GM13976 (cell line): ENCODE results near the gene KIAA0232.

Experiments
- DNase-seq: peaks from one replicate; pipeline ENCODE4 v3.0.0; 2012; ENCODE audit warnings: low spot score
- CTCF ChIP-seq: IDR thresholded peaks from 2 replicates; pipeline ENCODE4 v1.5.1; 2012; ENCODE audit warnings: borderline replicate concordance, mild to moderate bottlenecking; ENCODE audit not compliant: insufficient read depth; ENCODE audit errors: extremely low read depth, missing control alignments, control extremely low read depth
- in situ Hi-C: fragments of 300-500 bp; cut with MboI; formaldehyde crosslinking; loops from one replicate; pipeline ENCODE4 v1.12.0; 2022; ENCODE audit warnings: low sequenced_read_pairs, mixed read lengths, inconsistent platforms; ENCODE audit not compliant: unreplicated experiment

The KIAA0232 gene

GRCh38 chr4:6742507-6742906 lies 40.0 kb upstream of the KIAA0232 start:
- TF ChIP-seq CTCF = no peak
- in situ Hi-C loops = no loop called here
- DNase-seq = no peak

- in situ Hi-C loops = no loop called here
- TF ChIP-seq CTCF = no peak
- DNase-seq = no peak
Measured at GRCh38 chr4:6742989-6743388, 39.5 kb upstream of the KIAA0232 start.

GRCh38 chr4:6746721-6747293 lies 35.7 kb upstream of the KIAA0232 start:
- no peak for TF ChIP-seq CTCF
- in situ Hi-C loops = no loop called here

GRCh38 chr4:6747294-6748051 lies 35.1 kb upstream of the KIAA0232 start:
- in situ Hi-C loops = no loop called here
- no peak for TF ChIP-seq CTCF
- DNase-seq = no peak

More at GRCh38 chr4:6746721-6747293, 35.7 kb upstream of the KIAA0232 start:
- no peak for DNase-seq

GRCh38 chr4:6748286-6748685 lies 34.2 kb upstream of the KIAA0232 start:
- TF ChIP-seq CTCF = no peak
- in situ Hi-C loops = no loop called here
- DNase-seq = no peak

- no peak for DNase-seq
- no peak for TF ChIP-seq CTCF
- in situ Hi-C loops = no loop called here
Measured at GRCh38 chr4:6749340-6750171, 33.0 kb upstream of the KIAA0232 start.
